DND-41 (cell line): ENCODE results near the gene MMS22L.

ENCODE experiments used
- CTCF ChIP-seq: IDR thresholded peaks from 2 replicates; pipeline ENCODE4 v1.5.1; 2012; ENCODE audit warnings: borderline replicate concordance, low read length, moderate library complexity, mild to moderate bottlenecking; ENCODE audit not compliant: poor library complexity, severe bottlenecking; ENCODE audit errors: extremely low read depth
- EZH2 ChIP-seq: IDR thresholded peaks from 3 replicates; pipeline ENCODE4 v1.6.1; 2012; ENCODE audit warnings: borderline replicate concordance, low read depth, mild to moderate bottlenecking, moderate library complexity, low read length, inconsistent platforms; ENCODE audit not compliant: severe bottlenecking

GRCh38 chr6:97123112-97123511 is 159.9 kb downstream of the MMS22L start:
- no peak for TF ChIP-seq CTCF
- TF ChIP-seq EZH2: no peak
